Stimulated activated naive B cell treated with anti-CD40 and anti-IgM and Interleukin-4, amounts not matched to agents 10 μg/mL and 1 μg/mL and 100 μg/mL, for 72 hours (primary cell): ENCODE data around the gene RPP14.

Source experiments
- ATAC-seq, 2 donors: fragments of 150-1000 bp; cut with Tn5 transposase; replicated peaks; 2 replicates each; pipeline ENCODE4 v1.10.0; 2021; ENCODE audit warnings: moderate library complexity in 1 of 2
- DNase-seq: peaks from one replicate; pipeline ENCODE4 v3.0.0; 2021
- H3K27ac Mint-ChIP-seq: one replicate; pipeline ENCODE4 v1.8.0; 2022; ENCODE audit warnings: mild to moderate bottlenecking, mixed read lengths
- H3K27me3 Mint-ChIP-seq, 2 donors: one replicate each; pipeline ENCODE4 v1.8.0; 2022; ENCODE audit warnings: mixed read lengths in 2 of 2
- H3K36me3 Mint-ChIP-seq, 2 donors: one replicate each; pipeline ENCODE4 v1.8.0; 2022; ENCODE audit warnings: mixed read lengths in 2 of 2, mild to moderate bottlenecking in 1 of 2
- H3K4me1 Mint-ChIP-seq, 2 donors: one replicate each; pipeline ENCODE4 v1.8.0; 2022; ENCODE audit warnings: mixed read lengths in 2 of 2, mild to moderate bottlenecking in 1 of 2
- H3K4me3 Mint-ChIP-seq, 2 donors: one replicate each; pipeline ENCODE4 v1.8.0; 2022; ENCODE audit warnings: mild to moderate bottlenecking in 2 of 2, mixed read lengths in 2 of 2, moderate library complexity in 1 of 2
- H3K9me3 Mint-ChIP-seq, 2 donors: one replicate each; pipeline ENCODE4 v1.8.0; 2022; ENCODE audit warnings: mixed read lengths in 2 of 2, mild to moderate bottlenecking in 1 of 2

The RPP14 gene

GRCh38 chr3:58299839-58300516 lies 6.1 kb upstream of the RPP14 start:
- peaks cover 0 to under 1% of the 10 kb centered on the region in 2 donors for H3K4me1 Mint-ChIP-seq
- DNase-seq (no peak), ATAC-seq (no peak)
- no peak overlapping the region for H3K4me3 Mint-ChIP-seq
- peaks cover 4 to 14% of the 10 kb centered on the region in 2 donors for H3K36me3 Mint-ChIP-seq
- peaks cover 2 to 4% of the 10 kb centered on the region in 2 donors for H3K9me3 Mint-ChIP-seq
- H3K27ac Mint-ChIP-seq = peak overlapping the region; percentile 73
- peaks cover 0 to 8% of the 10 kb centered on the region in 2 donors for H3K27me3 Mint-ChIP-seq

- peaks cover 24 to 35% of the 10 kb centered on the region in 2 donors for H3K36me3 Mint-ChIP-seq
- H3K27me3 Mint-ChIP-seq = no peaks in the 10 kb centered on the region
- DNase-seq (no peak), ATAC-seq (no peak)
- H3K4me3 Mint-ChIP-seq = peak overlapping the region; percentile 98
- peaks cover 18 to 36% of the 10 kb centered on the region in 2 donors for H3K4me1 Mint-ChIP-seq
- H3K27ac Mint-ChIP-seq = no peak overlapping the region
- no peaks in the 10 kb centered on the region for H3K9me3 Mint-ChIP-seq
Observed at GRCh38 chr3:58307639-58308215, 1.7 kb downstream of the RPP14 start.

- Mint-ChIP-seq H3K4me3 (no peak overlapping the region), H3K9me3 (no peaks in the 10 kb centered on the region), H3K36me3 (peaks cover 33 to 42% of the 10 kb centered on the region in 2 donors), H3K27me3 (no peaks in the 10 kb centered on the region), H3K4me1 (peaks cover 20 to 40% of the 10 kb centered on the region in 2 donors), H3K27ac (peak overlapping the region; percentile 31)
- DNase-seq (no peak), ATAC-seq (no peak)
Observed at GRCh38 chr3:58308728-58309127, 2.7 kb downstream of the RPP14 start.

GRCh38 chr3:58317811-58318210 lies 11.8 kb downstream of the RPP14 start:
- Mint-ChIP-seq H3K27ac (peak overlapping the region; percentile 57), H3K4me3 (no peak overlapping the region), H3K9me3 (no peaks in the 10 kb centered on the region), H3K27me3 (no peaks in the 10 kb centered on the region), H3K36me3 (peaks cover 39 to 40% of the 10 kb centered on the region in 2 donors), H3K4me1 (peaks cover 6 to 28% of the 10 kb centered on the region in 2 donors)
- DNase-seq = no peak
- no peak for ATAC-seq

- no peak for DNase-seq
- Mint-ChIP-seq H3K4me3 (peak overlapping the region in 1 of 2 donors; percentile 34), H3K27me3 (no peaks in the 10 kb centered on the region), H3K36me3 (peaks cover 21% of the 10 kb centered on the region in 2 donors), H3K4me1 (peaks cover 29 to 64% of the 10 kb centered on the region in 2 donors), H3K9me3 (no peaks in the 10 kb centered on the region), H3K27ac (peak overlapping the region; percentile 10)
- ATAC-seq = peak in 1 of 2 donors; percentile 41
Observed at GRCh38 chr3:58321791-58322190, 15.7 kb downstream of the RPP14 start.

GRCh38 chr3:58322793-58323192 lies 16.7 kb downstream of the RPP14 start:
- no peaks in the 10 kb centered on the region for H3K27me3 Mint-ChIP-seq
- H3K4me1 Mint-ChIP-seq = peaks cover 35 to 71% of the 10 kb centered on the region in 2 donors
- peaks cover 15 to 18% of the 10 kb centered on the region in 2 donors for H3K36me3 Mint-ChIP-seq
- H3K4me3 Mint-ChIP-seq = no peak overlapping the region
- ATAC-seq = no peak
- H3K9me3 Mint-ChIP-seq = no peaks in the 10 kb centered on the region
- no peak for DNase-seq
- H3K27ac Mint-ChIP-seq = no peak overlapping the region

- peak overlapping the region; percentile 50 to 64 for H3K4me3 Mint-ChIP-seq
- H3K4me1 Mint-ChIP-seq = peaks cover 35 to 75% of the 10 kb centered on the region in 2 donors
- no peaks in the 10 kb centered on the region for H3K9me3 Mint-ChIP-seq
- H3K27ac Mint-ChIP-seq = peak overlapping the region; percentile 93
- no peaks in the 10 kb centered on the region for H3K27me3 Mint-ChIP-seq
- DNase-seq = no peak
- peaks cover 11% of the 10 kb centered on the region in 2 donors for H3K36me3 Mint-ChIP-seq
- peak in 1 of 2 donors; percentile 24 for ATAC-seq
Observed at GRCh38 chr3:58323529-58324390, 17.7 kb downstream of the RPP14 start.

GRCh38 chr3:58324391-58325390 lies 18.6 kb downstream of the RPP14 start:
- Mint-ChIP-seq H3K36me3 (peaks cover 7 to 12% of the 10 kb centered on the region in 2 donors), H3K9me3 (no peaks in the 10 kb centered on the region), H3K4me3 (peak overlapping the region; percentile 50 to 64), H3K27ac (peak overlapping the region; percentile 93), H3K4me1 (peaks cover 38 to 75% of the 10 kb centered on the region in 2 donors), H3K27me3 (no peaks in the 10 kb centered on the region)
- ATAC-seq = peak; percentile 66 to 74
- no peak for DNase-seq

GRCh38 chr3:58325525-58325992 lies 19.5 kb downstream of the RPP14 start:
- ATAC-seq (peak; percentile 76 to 77), DNase-seq (no peak)
- Mint-ChIP-seq H3K9me3 (no peaks in the 10 kb centered on the region), H3K36me3 (peaks cover 5 to 9% of the 10 kb centered on the region in 2 donors), H3K4me1 (peaks cover 38 to 76% of the 10 kb centered on the region in 2 donors), H3K27ac (peak overlapping the region; percentile 93), H3K4me3 (peak overlapping the region; percentile 48 to 62), H3K27me3 (no peaks in the 10 kb centered on the region)

GRCh38 chr3:58326267-58326900 lies 20.3 kb downstream of the RPP14 start:
- H3K36me3 Mint-ChIP-seq = peaks cover 2 to 9% of the 10 kb centered on the region in 2 donors
- H3K27ac Mint-ChIP-seq = peak overlapping the region; percentile 93
- ATAC-seq (no peak), DNase-seq (no peak)
- peaks cover 41 to 74% of the 10 kb centered on the region in 2 donors for H3K4me1 Mint-ChIP-seq
- no peak overlapping the region for H3K4me3 Mint-ChIP-seq
- no peaks in the 10 kb centered on the region for H3K27me3 Mint-ChIP-seq
- H3K9me3 Mint-ChIP-seq = no peaks in the 10 kb centered on the region

GRCh38 chr3:58329150-58329921 lies 23.3 kb downstream of the RPP14 start:
- no peak for DNase-seq
- no peaks in the 10 kb centered on the region for H3K9me3 Mint-ChIP-seq

GRCh38 chr3:58329922-58330413 lies 23.9 kb downstream of the RPP14 start:
- Mint-ChIP-seq H3K27ac (no peak overlapping the region), H3K4me3 (no peak overlapping the region), H3K9me3 (no peaks in the 10 kb centered on the region), H3K36me3 (peaks cover 3 to 9% of the 10 kb centered on the region in 2 donors), H3K27me3 (no peaks in the 10 kb centered on the region), H3K4me1 (peaks cover 31 to 64% of the 10 kb centered on the region in 2 donors)
- ATAC-seq (no peak), DNase-seq (no peak)

More at GRCh38 chr3:58329150-58329921, 23.3 kb downstream of the RPP14 start:
- H3K4me3 Mint-ChIP-seq = no peak overlapping the region
- H3K27me3 Mint-ChIP-seq = no peaks in the 10 kb centered on the region
- no peak for ATAC-seq
- H3K36me3 Mint-ChIP-seq = peaks cover 0 to 9% of the 10 kb centered on the region in 2 donors
- peak overlapping the region; percentile 16 for H3K27ac Mint-ChIP-seq
- H3K4me1 Mint-ChIP-seq = peaks cover 30 to 64% of the 10 kb centered on the region in 2 donors
